Kidney glomerular epithelial cell (primary cell): ENCODE measurements around the gene HSCB.
"Not testable (repeated sequence)": the region's sequence is repeated elsewhere in the genome, so short reads cannot be mapped to it uniquely, and the experiment has no call there.

Experiments used
- DNase-seq: peaks from one replicate; lab custom pipeline; 2025; lab: John Stamatoyannopoulos, UW

Gene HSCB

GRCh38 chr22:28738876-28739275, 3.0 kb upstream of the HSCB start:
- not testable (repeated sequence) for DNase-seq

GRCh38 chr22:28741200-28741784, 547 bp upstream of the HSCB start:
- no peak for DNase-seq

GRCh38 chr22:28742562-28742962, 723 bp downstream of the HSCB start:
- no peak for DNase-seq

- DNase-seq, result no peak
Observed at GRCh38 chr22:28743852-28744251, 2.0 kb downstream of the HSCB start.

GRCh38 chr22:28750471-28750881, 8.6 kb downstream of the HSCB start:
- peak; percentile 48 for DNase-seq

- not testable (repeated sequence) for DNase-seq
Observed at GRCh38 chr22:28754512-28754911, 12.7 kb downstream of the HSCB start.

GRCh38 chr22:28759861-28760560, 18.2 kb downstream of the HSCB start:
- DNase-seq, result peak; percentile 26

GRCh38 chr22:28761449-28761755, 19.6 kb downstream of the HSCB start:
- DNase-seq, result no peak

GRCh38 chr22:28762000-28762399, 20.2 kb downstream of the HSCB start:
- DNase-seq, result not testable (repeated sequence)

- no peak for DNase-seq
Observed at GRCh38 chr22:28766628-28767027, 24.8 kb downstream of the HSCB start.

- DNase-seq, result no peak
Observed at GRCh38 chr22:28768701-28769393, 27.0 kb downstream of the HSCB start.

- no peak for DNase-seq
Observed at GRCh38 chr22:28769394-28770085, 27.7 kb downstream of the HSCB start.

GRCh38 chr22:28771195-28771791, 29.5 kb downstream of the HSCB start:
- no peak for DNase-seq

- peak; percentile 88 for DNase-seq
Observed at GRCh38 chr22:28772633-28773460, 31.0 kb downstream of the HSCB start, which contains the start of gene CCDC117. Gene CCDC117, plus strand, starts transcription at chr22:28772695. Its CDS starts 155 bp downstream, at chr22:28772850.

- DNase-seq, result peak; percentile 73
Observed at GRCh38 chr22:28773461-28773867, 31.6 kb downstream of the HSCB start.

- no peak for DNase-seq
Observed at GRCh38 chr22:28774378-28774777, 32.5 kb downstream of the HSCB start.

GRCh38 chr22:28779833-28780232, 38.0 kb downstream of the HSCB start:
- no peak for DNase-seq

GRCh38 chr22:28780296-28780695, 38.5 kb downstream of the HSCB start:
- DNase-seq, result no peak

GRCh38 chr22:28783786-28784671, 42.2 kb downstream of the HSCB start:
- DNase-seq, result no peak

GRCh38 chr22:28788601-28789000, 46.8 kb downstream of the HSCB start:
- DNase-seq, result no peak
